PC-9 (cell line): ENCODE data around the gene CNTFR.

Experiments
- CTCF ChIP-seq: fragments of 200-600 bp; sonication (generic); conservative IDR thresholded peaks from 2 replicates; pipeline ENCODE4 v1.6.1; 2017; ENCODE audit warnings: mixed run types, antibody characterized with exemption, mild to moderate bottlenecking, moderate library complexity
- EZH2 ChIP-seq: fragments of 200-600 bp; sonication (generic); IDR thresholded peaks from 2 replicates; pipeline ENCODE4 v1.8.0; 2017; ENCODE audit warnings: antibody characterized with exemption, low read depth

- TF ChIP-seq CTCF (no peak), EZH2 (no peak)
Observed at GRCh38 chr9:34555500-34555899, 34.0 kb downstream of the CNTFR start.
